LNCAP (cell line): Measurements from ENCODE around the gene TMEM11.

Experiments used
- TF ChIP-seq, protein P1 (sequence below): fragments of 450-650 bp; IDR thresholded peaks from 2 replicates; pipeline ENCODE4 v1.5.1; 2017; ENCODE audit warnings: mild to moderate bottlenecking

TMEM11 gene

DNA sequence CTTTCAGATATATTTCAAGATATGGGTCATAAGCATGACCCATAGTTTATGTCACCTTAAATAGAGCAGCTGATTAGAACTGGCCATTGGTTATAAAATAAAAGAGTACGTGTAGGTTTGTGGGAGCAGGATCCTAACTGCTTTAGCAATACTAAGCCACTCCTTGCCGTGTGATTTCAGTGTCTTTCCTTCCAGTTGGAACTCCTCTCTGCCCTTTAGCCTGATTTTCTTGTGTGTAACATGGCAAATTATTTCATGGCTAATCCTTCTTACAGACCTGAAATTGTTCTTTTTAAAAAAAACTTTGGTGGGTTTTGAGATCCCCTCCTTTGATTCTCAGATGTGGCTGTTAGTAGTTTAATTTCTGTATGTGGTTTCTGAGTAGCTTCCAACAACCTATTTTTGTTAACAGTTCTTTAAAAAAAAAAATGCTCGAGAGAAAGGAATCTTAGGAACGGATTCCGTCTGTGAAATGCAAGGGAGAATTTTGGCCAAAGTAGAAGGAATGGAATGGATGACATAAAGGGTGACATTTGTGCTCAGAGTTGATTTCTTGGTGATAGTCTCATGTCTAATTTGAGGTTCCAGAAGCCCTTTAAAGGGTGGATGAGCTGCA, 47.3 kb downstream of the TMEM11 start:
- TF ChIP-seq, protein P1, sequence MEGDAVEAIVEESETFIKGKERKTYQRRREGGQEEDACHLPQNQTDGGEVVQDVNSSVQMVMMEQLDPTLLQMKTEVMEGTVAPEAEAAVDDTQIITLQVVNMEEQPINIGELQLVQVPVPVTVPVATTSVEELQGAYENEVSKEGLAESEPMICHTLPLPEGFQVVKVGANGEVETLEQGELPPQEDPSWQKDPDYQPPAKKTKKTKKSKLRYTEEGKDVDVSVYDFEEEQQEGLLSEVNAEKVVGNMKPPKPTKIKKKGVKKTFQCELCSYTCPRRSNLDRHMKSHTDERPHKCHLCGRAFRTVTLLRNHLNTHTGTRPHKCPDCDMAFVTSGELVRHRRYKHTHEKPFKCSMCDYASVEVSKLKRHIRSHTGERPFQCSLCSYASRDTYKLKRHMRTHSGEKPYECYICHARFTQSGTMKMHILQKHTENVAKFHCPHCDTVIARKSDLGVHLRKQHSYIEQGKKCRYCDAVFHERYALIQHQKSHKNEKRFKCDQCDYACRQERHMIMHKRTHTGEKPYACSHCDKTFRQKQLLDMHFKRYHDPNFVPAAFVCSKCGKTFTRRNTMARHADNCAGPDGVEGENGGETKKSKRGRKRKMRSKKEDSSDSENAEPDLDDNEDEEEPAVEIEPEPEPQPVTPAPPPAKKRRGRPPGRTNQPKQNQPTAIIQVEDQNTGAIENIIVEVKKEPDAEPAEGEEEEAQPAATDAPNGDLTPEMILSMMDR: no peak

DNA sequence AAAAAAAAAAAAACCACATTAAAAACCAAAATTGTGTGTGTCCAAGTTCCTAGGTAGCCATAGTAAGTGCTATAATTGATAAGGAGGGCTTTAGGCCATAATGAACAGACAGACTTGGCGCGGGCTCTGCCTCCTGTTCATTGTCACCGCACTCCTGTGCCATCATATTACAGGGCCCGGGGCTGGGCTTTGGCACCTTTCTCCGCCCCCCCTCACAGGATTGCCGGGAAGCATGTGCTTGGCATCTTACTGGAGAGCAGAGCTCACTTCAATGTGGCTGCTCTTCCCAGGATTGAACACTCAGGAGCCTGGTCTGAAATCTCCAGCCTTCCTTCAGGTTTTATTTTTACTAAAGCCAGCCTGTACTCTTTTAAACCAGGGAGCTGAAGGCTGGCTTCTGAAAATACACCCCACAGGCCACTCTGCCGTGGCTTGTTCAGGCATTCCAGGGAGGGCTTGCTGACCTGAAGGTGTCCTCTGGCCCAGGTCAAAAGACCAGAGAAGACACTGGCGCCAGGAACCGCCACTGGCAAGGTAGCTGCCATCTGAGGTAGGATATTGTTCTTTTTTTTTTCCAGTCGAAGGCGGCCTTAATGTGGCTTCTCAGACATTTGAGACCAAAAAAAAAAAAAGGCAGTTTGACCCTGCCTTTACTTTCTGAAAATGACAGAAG, 47.9 kb downstream of the TMEM11 start:
- TF ChIP-seq, protein P1: no peak

DNA sequence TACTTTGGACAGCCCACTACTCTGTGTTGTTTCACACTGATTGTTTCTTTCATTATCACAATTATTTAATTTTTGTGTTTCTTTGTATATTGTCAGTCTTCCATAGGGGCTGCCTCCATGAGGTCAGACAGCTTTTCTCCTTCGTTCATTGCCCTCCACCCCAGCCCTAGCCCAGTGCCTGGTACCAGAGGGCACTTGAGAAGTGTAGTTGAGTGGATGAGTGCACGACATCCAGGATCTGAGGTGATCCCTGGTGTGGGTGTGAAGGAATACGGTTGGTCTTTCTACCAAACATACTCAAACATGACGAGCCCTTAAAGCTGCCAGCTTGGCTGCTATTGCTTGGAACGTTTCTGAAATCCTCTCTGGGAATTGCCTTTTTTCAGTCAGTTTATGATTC, 49.3 kb downstream of the TMEM11 start:
- TF ChIP-seq, protein P1: no peak

DNA sequence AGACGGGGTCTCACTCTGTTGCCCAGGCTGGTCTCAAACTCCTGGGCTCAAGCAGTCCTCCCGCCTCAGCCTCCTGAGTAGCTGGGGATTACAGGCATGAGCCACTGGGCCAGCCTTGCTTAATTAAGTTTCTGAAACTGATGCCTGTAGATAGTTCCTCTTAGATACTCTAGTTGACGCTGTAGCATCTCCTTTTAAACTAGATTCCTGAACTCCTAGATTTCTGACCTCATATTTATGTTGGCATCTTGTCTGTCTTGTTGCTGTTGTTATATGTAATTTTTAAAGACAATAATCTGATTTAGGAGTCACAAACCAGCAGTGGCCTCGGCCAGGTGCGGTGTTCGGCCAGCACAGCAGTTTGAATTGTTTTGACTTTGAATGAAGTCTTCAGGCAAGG, 49.7 kb downstream of the TMEM11 start:
- TF ChIP-seq, protein P1: no peak

DNA sequence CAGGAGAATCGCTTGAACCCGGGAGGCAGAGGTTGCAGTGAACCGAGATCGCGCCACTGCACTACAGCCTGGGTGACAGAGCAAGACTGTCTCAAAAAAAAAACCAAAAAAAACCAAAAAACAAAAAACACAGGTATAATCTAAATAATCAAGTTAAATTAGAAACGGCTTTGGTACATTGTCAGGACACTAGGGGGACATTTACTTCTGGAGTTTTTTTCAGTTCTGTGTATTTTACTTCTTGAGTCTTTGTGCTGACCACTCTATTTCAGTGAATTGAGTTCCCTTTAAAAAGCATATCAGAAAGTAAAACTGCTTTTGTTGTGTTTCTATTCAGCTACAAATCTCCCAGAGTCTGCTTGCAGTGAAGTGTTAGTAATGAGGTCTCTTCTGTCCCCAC, 50.9 kb downstream of the TMEM11 start:
- TF ChIP-seq, protein P1: no peak

DNA sequence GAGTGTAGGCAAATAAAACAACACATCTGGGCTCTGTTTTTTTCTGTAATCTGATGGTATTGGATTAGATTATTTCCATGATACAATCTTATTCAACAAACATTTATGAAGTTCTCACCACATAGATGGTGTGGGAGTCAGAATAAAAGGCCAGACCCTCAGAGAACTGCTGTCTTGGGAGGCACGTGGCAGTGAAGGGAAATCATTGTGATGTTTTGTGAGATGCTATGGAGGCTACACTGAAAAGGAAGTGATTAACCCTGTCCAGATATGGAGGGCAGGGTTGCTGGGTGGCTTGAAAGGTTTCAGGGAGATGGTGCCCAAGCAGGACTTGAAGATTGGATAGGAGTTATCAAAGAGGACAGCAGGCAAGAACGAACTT, 51.6 kb downstream of the TMEM11 start:
- TF ChIP-seq, protein P1: no peak

DNA sequence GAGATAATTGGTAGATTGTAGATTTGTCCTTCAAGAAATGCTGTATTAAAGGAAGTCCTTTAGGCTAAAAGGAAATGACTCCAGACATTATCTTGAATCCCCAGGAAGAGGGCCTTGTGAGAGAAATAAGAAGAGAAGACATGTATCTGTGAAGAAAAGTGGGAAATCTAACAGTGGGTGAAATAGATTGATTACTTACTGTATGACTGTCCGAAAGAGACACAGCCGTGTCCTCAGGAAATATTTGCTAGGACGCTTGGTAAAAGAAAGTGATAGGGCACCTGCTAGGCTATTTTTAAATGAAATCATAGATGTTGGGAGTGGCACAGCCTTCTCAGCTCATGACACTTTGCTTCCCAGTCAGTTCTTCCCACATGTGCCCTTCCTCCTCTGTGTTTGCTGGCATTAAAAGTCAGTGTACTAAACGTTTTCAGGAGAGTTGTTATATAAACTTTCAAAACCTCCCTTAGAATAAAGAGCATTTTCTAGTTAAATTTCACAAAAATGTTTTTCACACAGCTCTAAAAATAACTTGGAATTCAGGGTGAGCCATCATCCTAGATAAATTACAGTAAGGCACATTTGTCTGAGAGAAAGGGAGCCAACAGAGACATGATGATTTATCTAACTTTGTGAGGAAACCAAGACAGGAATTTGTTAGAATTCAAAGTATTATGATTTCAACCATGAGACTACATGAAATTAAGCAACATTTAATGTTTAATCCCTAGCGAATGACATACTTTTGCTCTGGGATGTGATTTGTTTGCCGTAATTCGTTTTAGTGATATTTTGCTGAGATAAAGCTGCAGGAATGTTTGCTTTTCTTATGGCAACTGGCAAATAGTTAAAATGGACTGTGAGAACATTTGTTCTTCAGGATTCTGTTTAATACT, 52.2 kb downstream of the TMEM11 start:
- TF ChIP-seq, protein P1: no peak
